Vagina (tissue), 2 donors: ENCODE results near the gene CAV1.

ENCODE experiments used
- POLR2A ChIP-seq, 2 donors: fragments of 450-650 bp; IDR thresholded peaks; one replicate each; pipeline ENCODE4 v1.6.1; 2017; ENCODE audit warnings: antibody characterized with exemption in 2 of 2, mild to moderate bottlenecking in 2 of 2, moderate library complexity in 2 of 2
- POLR2AphosphoS5 ChIP-seq, 2 donors: sonication (generic); formaldehyde crosslinking; IDR thresholded peaks; one replicate each; pipeline ENCODE4 v1.9.0; 2017; ENCODE audit warnings: antibody characterized with exemption in 2 of 2, mild to moderate bottlenecking in 2 of 2, low read depth in 1 of 2; ENCODE audit not compliant: insufficient read depth in 1 of 2
- TF ChIP-seq, protein P1 (sequence below), 3 experiments: fragments of 450-650 bp in 2 of 3; fragments of 200-600 bp in 1 of 3; sonication (generic) in 1 of 3; IDR thresholded peaks; one replicate each; pipeline ENCODE4 v1.5.1; 2017 to 2019; ENCODE audit warnings: antibody characterized with exemption in 3 of 3, mild to moderate bottlenecking in 2 of 3, moderate library complexity in 2 of 3

DNA sequence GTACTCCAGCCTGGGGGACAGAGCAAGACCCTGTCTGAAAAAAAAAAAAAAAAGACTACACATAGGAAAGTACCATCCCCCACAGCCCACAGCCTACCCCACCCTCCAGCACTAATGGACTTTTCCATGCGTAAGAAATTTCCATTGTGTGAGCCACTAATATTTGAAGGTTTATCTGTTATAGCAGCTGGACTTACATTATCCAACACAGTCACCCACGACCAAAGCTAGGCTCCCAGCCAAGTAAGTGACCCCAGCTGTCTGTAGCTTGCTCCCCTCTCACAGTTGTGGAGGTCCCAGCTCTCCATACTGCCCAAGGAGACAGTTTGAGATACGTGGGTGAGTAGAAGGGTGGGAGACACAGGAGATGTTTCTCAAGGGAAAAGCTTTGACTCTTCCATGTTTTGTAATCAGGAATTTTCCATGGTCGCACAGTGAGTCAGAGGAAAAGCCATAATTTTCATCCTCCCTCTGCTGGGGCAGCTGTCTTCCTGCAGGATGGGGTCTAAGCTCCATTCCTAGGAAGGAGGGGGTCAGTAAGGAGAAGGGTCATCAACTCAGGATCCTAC is 57.4 kb downstream of the CAV1 start:
- TF ChIP-seq POLR2AphosphoS5 (IDR thresholded peaks at IDR 0.05; ENCODE audit: insufficient read depth in 1 of 2, low read depth in 1 of 2) (no peak), POLR2A (IDR thresholded peaks at IDR 0.05) (no peak)
- TF ChIP-seq, protein P1, sequence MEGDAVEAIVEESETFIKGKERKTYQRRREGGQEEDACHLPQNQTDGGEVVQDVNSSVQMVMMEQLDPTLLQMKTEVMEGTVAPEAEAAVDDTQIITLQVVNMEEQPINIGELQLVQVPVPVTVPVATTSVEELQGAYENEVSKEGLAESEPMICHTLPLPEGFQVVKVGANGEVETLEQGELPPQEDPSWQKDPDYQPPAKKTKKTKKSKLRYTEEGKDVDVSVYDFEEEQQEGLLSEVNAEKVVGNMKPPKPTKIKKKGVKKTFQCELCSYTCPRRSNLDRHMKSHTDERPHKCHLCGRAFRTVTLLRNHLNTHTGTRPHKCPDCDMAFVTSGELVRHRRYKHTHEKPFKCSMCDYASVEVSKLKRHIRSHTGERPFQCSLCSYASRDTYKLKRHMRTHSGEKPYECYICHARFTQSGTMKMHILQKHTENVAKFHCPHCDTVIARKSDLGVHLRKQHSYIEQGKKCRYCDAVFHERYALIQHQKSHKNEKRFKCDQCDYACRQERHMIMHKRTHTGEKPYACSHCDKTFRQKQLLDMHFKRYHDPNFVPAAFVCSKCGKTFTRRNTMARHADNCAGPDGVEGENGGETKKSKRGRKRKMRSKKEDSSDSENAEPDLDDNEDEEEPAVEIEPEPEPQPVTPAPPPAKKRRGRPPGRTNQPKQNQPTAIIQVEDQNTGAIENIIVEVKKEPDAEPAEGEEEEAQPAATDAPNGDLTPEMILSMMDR (IDR thresholded peaks at IDR 0.05) = no peak
